Activated CD8-positive, alpha-beta memory T cell treated with anti-CD3 and anti-CD28 coated beads for 36 hours (primary cell): ENCODE measurements around the gene ATXN10. TPM values are rescaled to one million over a fixed set of nuclear protein-coding genes. Genes with fewer than 3 reads are reported as not detected.
"Not testable (repeated sequence)": the region's sequence is repeated elsewhere in the genome, so short reads cannot be mapped to it uniquely, and the experiment has no call there.

ENCODE experiments used
- CTCF ChIA-PET: fragments of 350-600 bp; sonication (Branson Sonifier 250); formaldehyde crosslinking; loops from one replicate; lab custom pipeline; 2021; ENCODE audit warnings: antibody characterized with exemption; lab: Charles Lee
- POLR2A ChIA-PET: fragments of 350-600 bp; sonication (Branson Sonifier 250); formaldehyde crosslinking; loops from one replicate; lab custom pipeline; 2021; ENCODE audit warnings: antibody characterized with exemption; lab: Charles Lee
- total RNA-seq, 2 experiments: library from RNA; stranded (reverse); gene quantifications; one replicate each; pipeline ENCODE4 v1.2.3, GENCODE V29; 2021

The ATXN10 gene
- total RNA-seq, 2 experiments from 2014 or later, result 105 to 120 TPM

- ChIA-PET CTCF (interaction anchor here (1.0 kb wide), 1 partner anchor 141 kb away, joined by 3 read pairs; no protein-coding TSS in a partner anchor), POLR2A (no interaction called here)
Observed at GRCh38 chr22:45672564-45673481, 1.2 kb downstream of the ATXN10 start.

- CTCF ChIA-PET, result interaction anchor here (1.0 kb wide), 1 partner anchor 140 kb away, joined by 3 read pairs; no protein-coding TSS in a partner anchor
- POLR2A ChIA-PET, result no interaction called here
Observed at GRCh38 chr22:45673482-45674175, 2.0 kb downstream of the ATXN10 start.

- ChIA-PET CTCF (interaction anchor here (0.7 to 1.3 kb wide), 2 partner anchors 10 to 62 kb away, joined by 3 read pairs; no protein-coding TSS in a partner anchor), POLR2A (no interaction called here)
Observed at GRCh38 chr22:45676024-45676423, 4.4 kb downstream of the ATXN10 start.

GRCh38 chr22:45677063-45677462 is 5.4 kb downstream of the ATXN10 start:
- CTCF ChIA-PET, result no interaction called here
- POLR2A ChIA-PET, result interaction anchor here (0.6 to 0.7 kb wide), 2 partner anchors 45 to 1006 kb away, joined by 3 to 9 read pairs; no protein-coding TSS in a partner anchor

- POLR2A ChIA-PET, result no interaction called here
- CTCF ChIA-PET, result no interaction called here
Observed at GRCh38 chr22:45678961-45679912, 7.6 kb downstream of the ATXN10 start.

- POLR2A ChIA-PET, result no interaction called here
- CTCF ChIA-PET, result interaction anchor here (1.5 kb wide), 1 partner anchor 325 kb away, joined by 3 read pairs; no protein-coding TSS in a partner anchor
Observed at GRCh38 chr22:45680932-45681700, 9.5 kb downstream of the ATXN10 start.

GRCh38 chr22:45682064-45682463 is 10.4 kb downstream of the ATXN10 start:
- POLR2A ChIA-PET, result no interaction called here
- CTCF ChIA-PET, result interaction anchor here (1.5 kb wide), 1 partner anchor 324 kb away, joined by 3 read pairs; no protein-coding TSS in a partner anchor

- POLR2A ChIA-PET, result not testable (repeated sequence)
- CTCF ChIA-PET, result interaction anchor here (1.0 kb wide), 1 partner anchor 38 kb away, joined by 3 read pairs; no protein-coding TSS in a partner anchor
Observed at GRCh38 chr22:45682773-45683172, 11.1 kb downstream of the ATXN10 start.

- CTCF ChIA-PET, result interaction anchor here (1.0 kb wide), 1 partner anchor 38 kb away, joined by 3 read pairs; no protein-coding TSS in a partner anchor
- POLR2A ChIA-PET, result no interaction called here
Observed at GRCh38 chr22:45683248-45683647, 11.6 kb downstream of the ATXN10 start.

- POLR2A ChIA-PET, result no interaction called here
- CTCF ChIA-PET, result interaction anchor here (1.0 kb wide), 1 partner anchor 39 kb away, joined by 3 read pairs; no protein-coding TSS in a partner anchor
Observed at GRCh38 chr22:45683680-45684079, 12.0 kb downstream of the ATXN10 start.

GRCh38 chr22:45684169-45684568 is 12.5 kb downstream of the ATXN10 start:
- POLR2A ChIA-PET, result no interaction called here
- CTCF ChIA-PET, result no interaction called here

GRCh38 chr22:45684752-45685574 is 13.3 kb downstream of the ATXN10 start:
- POLR2A ChIA-PET, result no interaction called here
- CTCF ChIA-PET, result interaction anchor here (0.9 kb wide), 1 partner anchor 10 kb away, joined by 3 read pairs; no protein-coding TSS in a partner anchor

GRCh38 chr22:45686004-45686403 is 14.4 kb downstream of the ATXN10 start:
- ChIA-PET CTCF (interaction anchor here (0.9 kb wide), 1 partner anchor 11 kb away, joined by 3 read pairs; no protein-coding TSS in a partner anchor), POLR2A (no interaction called here)

- ChIA-PET POLR2A (no interaction called here), CTCF (interaction anchor here (0.6 to 1.0 kb wide), 2 partner anchors 13 to 309 kb away, joined by 3 to 6 read pairs; no protein-coding TSS in a partner anchor)
Observed at GRCh38 chr22:45686836-45687235, 15.2 kb downstream of the ATXN10 start.

- ChIA-PET CTCF (no interaction called here), POLR2A (no interaction called here)
Observed at GRCh38 chr22:45688600-45689080, 17.0 kb downstream of the ATXN10 start.

GRCh38 chr22:45689211-45689610 is 17.6 kb downstream of the ATXN10 start:
- POLR2A ChIA-PET, result no interaction called here
- CTCF ChIA-PET, result no interaction called here

- ChIA-PET POLR2A (no interaction called here), CTCF (no interaction called here)
Observed at GRCh38 chr22:45690008-45690407, 18.4 kb downstream of the ATXN10 start.
